ENCODE measurements around the gene MIOS.

Gene MIOS

GRCh38 chr7:7566651-7567611, at the start of gene MIOS:
MIOS (plus strand) TSS chr7:7566884; CDS start chr7:7572476, 5,592 bp downstream.
- H3K9me3 ChIP-seq (ENCODE audit: control insufficient read depth, insufficient read depth, low read length): no peaks in the 10 kb centered on the region

GRCh38 chr7:7517754-7518153, 48.9 kb upstream of the MIOS start:
- peaks cover 4% of the 10 kb centered on the region; the same call in 1 of the 2 replicates for H3K4me1 ChIP-seq (ENCODE audit: insufficient read depth, low read length)
- no peaks in the 10 kb centered on the region for H3K36me3 ChIP-seq (ENCODE audit: insufficient read depth, low read length)
- H3K9me3 ChIP-seq (ENCODE audit: control insufficient read depth, insufficient read depth, low read length): no peaks in the 10 kb centered on the region
- no peak overlapping the region for H3K9ac ChIP-seq (ENCODE audit: low read depth, low read length)

More at GRCh38 chr7:7566651-7567611, at the start of gene MIOS:
- Histone ChIP-seq H3K9ac (ENCODE audit: low read depth, low read length) (peak within 1 kb of the TSS; percentile 67), H3K36me3 (ENCODE audit: insufficient read depth, low read length) (no peaks in the 10 kb centered on the region), H3K4me1 (ENCODE audit: insufficient read depth, low read length) (peaks cover 17% of the 10 kb centered on the region; the same call in 1 of the 2 replicates)

GRCh38 chr7:7519056-7519455, 47.6 kb upstream of the MIOS start:
- no peak overlapping the region for H3K9ac ChIP-seq (ENCODE audit: low read depth, low read length)
- H3K9me3 ChIP-seq (ENCODE audit: control insufficient read depth, insufficient read depth, low read length): no peaks in the 10 kb centered on the region
- H3K4me1 ChIP-seq (ENCODE audit: insufficient read depth, low read length): no peaks in the 10 kb centered on the region
- H3K36me3 ChIP-seq (ENCODE audit: insufficient read depth, low read length): no peaks in the 10 kb centered on the region

GRCh38 chr7:7519528-7519927, 47.2 kb upstream of the MIOS start:
- no peaks in the 10 kb centered on the region for H3K9me3 ChIP-seq (ENCODE audit: control insufficient read depth, insufficient read depth, low read length)
- H3K4me1 ChIP-seq (ENCODE audit: insufficient read depth, low read length): no peaks in the 10 kb centered on the region
- H3K36me3 ChIP-seq (ENCODE audit: insufficient read depth, low read length): no peaks in the 10 kb centered on the region
- H3K9ac ChIP-seq (ENCODE audit: low read depth, low read length): no peak overlapping the region

GRCh38 chr7:7521259-7521658, 45.4 kb upstream of the MIOS start:
- H3K9ac ChIP-seq (ENCODE audit: low read depth, low read length): no peak overlapping the region
- H3K36me3 ChIP-seq (ENCODE audit: insufficient read depth, low read length): no peaks in the 10 kb centered on the region
- H3K9me3 ChIP-seq (ENCODE audit: control insufficient read depth, insufficient read depth, low read length): no peaks in the 10 kb centered on the region
- no peaks in the 10 kb centered on the region for H3K4me1 ChIP-seq (ENCODE audit: insufficient read depth, low read length)

- Histone ChIP-seq H3K4me1 (ENCODE audit: insufficient read depth, low read length) (no peaks in the 10 kb centered on the region), H3K36me3 (ENCODE audit: insufficient read depth, low read length) (no peaks in the 10 kb centered on the region), H3K9ac (ENCODE audit: low read depth, low read length) (no peak overlapping the region), H3K9me3 (ENCODE audit: control insufficient read depth, insufficient read depth, low read length) (no peaks in the 10 kb centered on the region)
These were observed 44.3 kb upstream of the MIOS start for GRCh38 chr7:7522421-7522820.

- Histone ChIP-seq H3K36me3 (ENCODE audit: insufficient read depth, low read length) (no peaks in the 10 kb centered on the region), H3K9ac (ENCODE audit: low read depth, low read length) (no peak overlapping the region), H3K9me3 (ENCODE audit: control insufficient read depth, insufficient read depth, low read length) (no peaks in the 10 kb centered on the region), H3K4me1 (ENCODE audit: insufficient read depth, low read length) (no peaks in the 10 kb centered on the region)
These were observed 42.6 kb upstream of the MIOS start for GRCh38 chr7:7524121-7524520.

- H3K9ac ChIP-seq (ENCODE audit: low read depth, low read length): no peak overlapping the region
- no peaks in the 10 kb centered on the region for H3K9me3 ChIP-seq (ENCODE audit: control insufficient read depth, insufficient read depth, low read length)
- H3K4me1 ChIP-seq (ENCODE audit: insufficient read depth, low read length): no peaks in the 10 kb centered on the region
- no peaks in the 10 kb centered on the region for H3K36me3 ChIP-seq (ENCODE audit: insufficient read depth, low read length)
These were observed 40.7 kb upstream of the MIOS start for GRCh38 chr7:7526006-7526405.

GRCh38 chr7:7527047-7527446, 39.6 kb upstream of the MIOS start:
- no peaks in the 10 kb centered on the region for H3K36me3 ChIP-seq (ENCODE audit: insufficient read depth, low read length)
- no peaks in the 10 kb centered on the region for H3K4me1 ChIP-seq (ENCODE audit: insufficient read depth, low read length)
- no peak overlapping the region for H3K9ac ChIP-seq (ENCODE audit: low read depth, low read length)
- no peaks in the 10 kb centered on the region for H3K9me3 ChIP-seq (ENCODE audit: control insufficient read depth, insufficient read depth, low read length)

- H3K9me3 ChIP-seq (ENCODE audit: control insufficient read depth, insufficient read depth, low read length): no peaks in the 10 kb centered on the region
- H3K36me3 ChIP-seq (ENCODE audit: insufficient read depth, low read length): no peaks in the 10 kb centered on the region
- no peak overlapping the region for H3K9ac ChIP-seq (ENCODE audit: low read depth, low read length)
- H3K4me1 ChIP-seq (ENCODE audit: insufficient read depth, low read length): no peaks in the 10 kb centered on the region
These were observed 37.4 kb upstream of the MIOS start for GRCh38 chr7:7529328-7529727.

- H3K36me3 ChIP-seq (ENCODE audit: insufficient read depth, low read length): no peaks in the 10 kb centered on the region
- H3K4me1 ChIP-seq (ENCODE audit: insufficient read depth, low read length): no peaks in the 10 kb centered on the region
- H3K9ac ChIP-seq (ENCODE audit: low read depth, low read length): no peak overlapping the region
- no peaks in the 10 kb centered on the region for H3K9me3 ChIP-seq (ENCODE audit: control insufficient read depth, insufficient read depth, low read length)
These were observed 32.8 kb upstream of the MIOS start for GRCh38 chr7:7533831-7534430.

GRCh38 chr7:7535691-7536090, 31.0 kb upstream of the MIOS start, which contains the start of gene COL28A1:
COL28A1 (minus strand) TSS chr7:7535873; CDS start chr7:7532875, 2,998 bp downstream.
- Histone ChIP-seq H3K9me3 (ENCODE audit: control insufficient read depth, insufficient read depth, low read length) (no peaks in the 10 kb centered on the region), H3K36me3 (ENCODE audit: insufficient read depth, low read length) (no peaks in the 10 kb centered on the region), H3K4me1 (ENCODE audit: insufficient read depth, low read length) (no peaks in the 10 kb centered on the region), H3K9ac (ENCODE audit: low read depth, low read length) (no peak within 1 kb of the TSS)

- no peaks in the 10 kb centered on the region for H3K36me3 ChIP-seq (ENCODE audit: insufficient read depth, low read length)
- no peak overlapping the region for H3K9ac ChIP-seq (ENCODE audit: low read depth, low read length)
- H3K9me3 ChIP-seq (ENCODE audit: control insufficient read depth, insufficient read depth, low read length): no peaks in the 10 kb centered on the region
- H3K4me1 ChIP-seq (ENCODE audit: insufficient read depth, low read length): no peaks in the 10 kb centered on the region
These were observed 30.2 kb upstream of the MIOS start for GRCh38 chr7:7536396-7537019.

- H3K4me1 ChIP-seq (ENCODE audit: insufficient read depth, low read length): no peaks in the 10 kb centered on the region
- no peaks in the 10 kb centered on the region for H3K36me3 ChIP-seq (ENCODE audit: insufficient read depth, low read length)
- H3K9ac ChIP-seq (ENCODE audit: low read depth, low read length): no peak overlapping the region
- H3K9me3 ChIP-seq (ENCODE audit: control insufficient read depth, insufficient read depth, low read length): no peaks in the 10 kb centered on the region
These were observed 29.0 kb upstream of the MIOS start for GRCh38 chr7:7537711-7538110.
